Stimulated activated naive B cell treated with anti-CD40 and anti-IgM and Interleukin-4, amounts not matched to agents 10 μg/mL and 1 μg/mL and 100 μg/mL, for 72 hours (primary cell): ENCODE results near the gene AKR1B1.

Source experiments
- ATAC-seq, 2 donors: fragments of 150-1000 bp; cut with Tn5 transposase; replicated peaks; 2 replicates each; pipeline ENCODE4 v1.10.0; 2021; ENCODE audit warnings: moderate library complexity in 1 of 2
- DNase-seq: peaks from one replicate; pipeline ENCODE4 v3.0.0; 2021
- H3K27ac Mint-ChIP-seq: one replicate; pipeline ENCODE4 v1.8.0; 2022; ENCODE audit warnings: mild to moderate bottlenecking, mixed read lengths
- H3K27me3 Mint-ChIP-seq, 2 donors: one replicate each; pipeline ENCODE4 v1.8.0; 2022; ENCODE audit warnings: mixed read lengths in 2 of 2
- H3K36me3 Mint-ChIP-seq, 2 donors: one replicate each; pipeline ENCODE4 v1.8.0; 2022; ENCODE audit warnings: mixed read lengths in 2 of 2, mild to moderate bottlenecking in 1 of 2
- H3K4me1 Mint-ChIP-seq, 2 donors: one replicate each; pipeline ENCODE4 v1.8.0; 2022; ENCODE audit warnings: mixed read lengths in 2 of 2, mild to moderate bottlenecking in 1 of 2
- H3K4me3 Mint-ChIP-seq, 2 donors: one replicate each; pipeline ENCODE4 v1.8.0; 2022; ENCODE audit warnings: mild to moderate bottlenecking in 2 of 2, mixed read lengths in 2 of 2, moderate library complexity in 1 of 2
- H3K9me3 Mint-ChIP-seq, 2 donors: one replicate each; pipeline ENCODE4 v1.8.0; 2022; ENCODE audit warnings: mixed read lengths in 2 of 2, mild to moderate bottlenecking in 1 of 2

AKR1B1 gene

GRCh38 chr7:134431815-134432214 is 27.1 kb downstream of the AKR1B1 start:
- DNase-seq (no peak), ATAC-seq (no peak)
- Mint-ChIP-seq H3K4me1 (peaks cover 13 to 21% of the 10 kb centered on the region in 2 donors), H3K9me3 (no peaks in the 10 kb centered on the region), H3K27me3 (no peaks in the 10 kb centered on the region), H3K4me3 (peak overlapping the region; percentile 47 to 88), H3K36me3 (no peaks in the 10 kb centered on the region), H3K27ac (peak overlapping the region; percentile 28)

- ATAC-seq = no peak
- Mint-ChIP-seq H3K27me3 (no peaks in the 10 kb centered on the region), H3K36me3 (no peaks in the 10 kb centered on the region)
Measured at GRCh38 chr7:134429481-134429880, 29.4 kb downstream of the AKR1B1 start.

DNA sequence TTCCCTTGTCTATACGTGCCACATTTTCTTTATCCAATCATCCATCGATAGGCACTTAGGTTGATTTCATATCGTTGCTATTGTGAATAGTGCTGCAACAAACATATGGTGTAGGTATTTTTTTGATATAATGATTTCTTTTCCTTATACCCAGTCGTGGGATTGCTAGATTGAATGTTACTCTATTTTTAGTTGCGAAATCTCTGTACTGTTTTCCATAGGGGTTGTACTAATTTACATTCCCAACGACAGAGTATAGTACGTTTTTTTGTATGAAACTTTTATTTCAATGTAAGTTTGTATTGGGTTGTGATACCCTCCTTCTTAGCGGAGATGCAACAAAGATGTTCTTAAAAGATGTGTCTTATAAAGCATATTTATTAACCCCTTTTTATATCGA is 30.0 kb downstream of the AKR1B1 start:
- H3K27me3 Mint-ChIP-seq = peaks cover 0 to 2% of the 10 kb centered on the region in 2 donors
- no peaks in the 10 kb centered on the region for H3K36me3 Mint-ChIP-seq
- ATAC-seq (no peak), DNase-seq (no peak)
- H3K27ac Mint-ChIP-seq = no peak overlapping the region
- H3K4me1 Mint-ChIP-seq = peaks cover 13 to 21% of the 10 kb centered on the region in 2 donors
- no peak overlapping the region for H3K4me3 Mint-ChIP-seq
- no peaks in the 10 kb centered on the region for H3K9me3 Mint-ChIP-seq

More at GRCh38 chr7:134429481-134429880, 29.4 kb downstream of the AKR1B1 start:
- DNase-seq = no peak
- no peak overlapping the region for H3K27ac Mint-ChIP-seq
- no peaks in the 10 kb centered on the region for H3K9me3 Mint-ChIP-seq
- H3K4me3 Mint-ChIP-seq = no peak overlapping the region
- H3K4me1 Mint-ChIP-seq = peaks cover 13 to 21% of the 10 kb centered on the region in 2 donors

DNA sequence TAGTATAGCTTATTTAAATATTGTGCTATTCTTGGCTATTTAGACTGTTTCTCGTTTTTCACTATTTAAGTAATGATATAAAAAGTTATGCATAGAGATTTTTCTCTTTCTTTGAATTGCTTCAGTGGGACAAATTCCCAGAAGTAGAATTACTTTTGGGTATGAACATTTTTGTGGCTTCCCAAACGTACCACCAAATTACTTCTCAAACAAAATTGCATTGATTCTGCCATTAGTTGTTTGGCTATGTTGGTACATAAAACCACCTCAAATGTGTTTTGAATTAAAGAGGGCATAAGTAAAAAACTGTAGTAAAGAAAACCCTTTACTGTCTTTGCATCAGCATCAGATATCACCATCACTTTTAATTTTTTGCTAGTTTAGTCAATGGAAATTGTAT is 31.0 kb downstream of the AKR1B1 start:
- no peak for DNase-seq
- ATAC-seq = no peak
- Mint-ChIP-seq H3K27ac (no peak overlapping the region), H3K27me3 (peaks cover 0 to 5% of the 10 kb centered on the region in 2 donors), H3K9me3 (no peaks in the 10 kb centered on the region), H3K4me3 (no peak overlapping the region), H3K4me1 (peaks cover 6 to 12% of the 10 kb centered on the region in 2 donors), H3K36me3 (no peaks in the 10 kb centered on the region)

DNA sequence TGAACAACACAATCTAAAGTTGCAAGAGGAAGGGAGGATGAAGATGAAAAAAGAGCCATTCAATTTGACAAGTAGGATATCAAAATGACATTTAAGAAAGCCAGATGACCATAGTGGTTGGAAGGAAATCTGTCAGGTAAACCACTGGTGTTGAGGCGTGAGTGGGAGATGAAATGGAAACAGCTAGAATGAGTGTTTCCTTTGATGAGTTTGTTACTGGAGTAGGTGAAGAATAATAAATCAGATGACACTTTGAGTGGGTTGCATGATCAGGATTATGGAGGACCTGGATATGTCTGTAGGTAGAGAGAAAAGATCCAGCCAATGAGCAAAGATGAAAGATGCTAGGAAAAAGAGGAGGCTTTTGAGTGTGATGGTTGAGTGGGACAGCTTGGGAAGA is 33.1 kb downstream of the AKR1B1 start:
- H3K27me3 Mint-ChIP-seq = peaks cover 8 to 12% of the 10 kb centered on the region in 2 donors
- H3K36me3 Mint-ChIP-seq = no peaks in the 10 kb centered on the region
- DNase-seq (no peak), ATAC-seq (no peak)
- no peaks in the 10 kb centered on the region for H3K4me1 Mint-ChIP-seq
- H3K27ac Mint-ChIP-seq = no peak overlapping the region
- no peak overlapping the region for H3K4me3 Mint-ChIP-seq
- no peaks in the 10 kb centered on the region for H3K9me3 Mint-ChIP-seq

GRCh38 chr7:134422638-134423037 is 36.3 kb downstream of the AKR1B1 start:
- DNase-seq = no peak
- ATAC-seq = no peak
- no peaks in the 10 kb centered on the region for H3K36me3 Mint-ChIP-seq
- H3K4me1 Mint-ChIP-seq = no peaks in the 10 kb centered on the region
- H3K9me3 Mint-ChIP-seq = no peaks in the 10 kb centered on the region
- H3K27me3 Mint-ChIP-seq = peaks cover 20 to 28% of the 10 kb centered on the region in 2 donors
- H3K4me3 Mint-ChIP-seq = no peak overlapping the region
- no peak overlapping the region for H3K27ac Mint-ChIP-seq

GRCh38 chr7:134422008-134422407 is 36.9 kb downstream of the AKR1B1 start:
- Mint-ChIP-seq H3K36me3 (no peaks in the 10 kb centered on the region), H3K9me3 (no peaks in the 10 kb centered on the region), H3K4me1 (no peaks in the 10 kb centered on the region), H3K27me3 (peaks cover 20 to 30% of the 10 kb centered on the region in 2 donors), H3K4me3 (no peak overlapping the region), H3K27ac (no peak overlapping the region)
- no peak for DNase-seq
- no peak for ATAC-seq

GRCh38 chr7:134420424-134421125 is 38.3 kb downstream of the AKR1B1 start:
- no peaks in the 10 kb centered on the region for H3K9me3 Mint-ChIP-seq
- DNase-seq (no peak), ATAC-seq (no peak)
- H3K36me3 Mint-ChIP-seq = no peaks in the 10 kb centered on the region
- H3K4me3 Mint-ChIP-seq = no peak overlapping the region
- H3K27ac Mint-ChIP-seq = no peak overlapping the region
- H3K4me1 Mint-ChIP-seq = no peaks in the 10 kb centered on the region
- H3K27me3 Mint-ChIP-seq = peaks cover 20 to 30% of the 10 kb centered on the region in 2 donors

GRCh38 chr7:134419875-134420274 is 39.0 kb downstream of the AKR1B1 start:
- no peaks in the 10 kb centered on the region for H3K4me1 Mint-ChIP-seq
- H3K4me3 Mint-ChIP-seq = no peak overlapping the region
- ATAC-seq (peak in 1 of 2 donors; percentile 33), DNase-seq (no peak)
- H3K36me3 Mint-ChIP-seq = no peaks in the 10 kb centered on the region
- no peak overlapping the region for H3K27ac Mint-ChIP-seq
- peaks cover 25 to 33% of the 10 kb centered on the region in 2 donors for H3K27me3 Mint-ChIP-seq
- H3K9me3 Mint-ChIP-seq = no peaks in the 10 kb centered on the region

- ATAC-seq = no peak
- H3K27ac Mint-ChIP-seq = no peak overlapping the region
- no peaks in the 10 kb centered on the region for H3K9me3 Mint-ChIP-seq
- H3K4me3 Mint-ChIP-seq = no peak overlapping the region
- peaks cover 29 to 37% of the 10 kb centered on the region in 2 donors for H3K27me3 Mint-ChIP-seq
- no peaks in the 10 kb centered on the region for H3K36me3 Mint-ChIP-seq
- H3K4me1 Mint-ChIP-seq = no peaks in the 10 kb centered on the region
- DNase-seq = no peak
Measured at GRCh38 chr7:134419085-134419484, 39.8 kb downstream of the AKR1B1 start.

GRCh38 chr7:134415700-134416099 is 43.2 kb downstream of the AKR1B1 start:
- Mint-ChIP-seq H3K4me3 (no peak overlapping the region), H3K27me3 (peaks cover 26 to 36% of the 10 kb centered on the region in 2 donors), H3K4me1 (no peaks in the 10 kb centered on the region), H3K27ac (no peak overlapping the region), H3K9me3 (no peaks in the 10 kb centered on the region), H3K36me3 (no peaks in the 10 kb centered on the region)
- DNase-seq = no peak
- no peak for ATAC-seq

- peaks cover 15 to 26% of the 10 kb centered on the region in 2 donors for H3K27me3 Mint-ChIP-seq
- no peak for DNase-seq
- no peak overlapping the region for H3K4me3 Mint-ChIP-seq
- H3K4me1 Mint-ChIP-seq = no peaks in the 10 kb centered on the region
- no peak overlapping the region for H3K27ac Mint-ChIP-seq
- no peaks in the 10 kb centered on the region for H3K36me3 Mint-ChIP-seq
- no peaks in the 10 kb centered on the region for H3K9me3 Mint-ChIP-seq
- no peak for ATAC-seq
Measured at GRCh38 chr7:134414109-134414508, 44.8 kb downstream of the AKR1B1 start.

GRCh38 chr7:134407311-134407710 is 51.6 kb downstream of the AKR1B1 start:
- ATAC-seq (no peak), DNase-seq (no peak)
- Mint-ChIP-seq H3K4me3 (no peak overlapping the region), H3K9me3 (peaks cover 7 to 18% of the 10 kb centered on the region in 2 donors), H3K36me3 (peaks cover 1 to 3% of the 10 kb centered on the region in 2 donors), H3K4me1 (no peaks in the 10 kb centered on the region), H3K27ac (no peak overlapping the region), H3K27me3 (peaks cover 21 to 31% of the 10 kb centered on the region in 2 donors)

GRCh38 chr7:134406431-134406830 is 52.5 kb downstream of the AKR1B1 start:
- Mint-ChIP-seq H3K27ac (no peak overlapping the region), H3K27me3 (peaks cover 21 to 31% of the 10 kb centered on the region in 2 donors), H3K4me3 (no peak overlapping the region), H3K4me1 (no peaks in the 10 kb centered on the region), H3K36me3 (peaks cover 1 to 3% of the 10 kb centered on the region in 2 donors), H3K9me3 (peaks cover 7 to 18% of the 10 kb centered on the region in 2 donors)
- ATAC-seq = no peak
- DNase-seq = no peak

- peaks cover 1 to 3% of the 10 kb centered on the region in 2 donors for H3K36me3 Mint-ChIP-seq
Measured at GRCh38 chr7:134405299-134405698, 53.6 kb downstream of the AKR1B1 start.

More at GRCh38 chr7:134405299-134405698, 53.6 kb downstream of the AKR1B1 start:
- peaks cover 24 to 35% of the 10 kb centered on the region in 2 donors for H3K27me3 Mint-ChIP-seq
- ATAC-seq (no peak), DNase-seq (no peak)
- no peak overlapping the region for H3K27ac Mint-ChIP-seq
- H3K4me1 Mint-ChIP-seq = no peaks in the 10 kb centered on the region
- H3K9me3 Mint-ChIP-seq = peaks cover 7 to 18% of the 10 kb centered on the region in 2 donors
- H3K4me3 Mint-ChIP-seq = no peak overlapping the region
